SIG-M5 (cell line): Measurements from ENCODE around the gene ABCB7.
"Not testable (repeated sequence)": the region's sequence is repeated elsewhere in the genome, so short reads cannot be mapped to it uniquely, and the experiment has no call there.

Experiments
- DNase-seq: peaks from one replicate; lab custom pipeline; 2025; lab: John Stamatoyannopoulos, UW

Gene ABCB7

GRCh38 chrX:75096331-75096730 lies 59.8 kb downstream of the ABCB7 start:
- no peak for DNase-seq

GRCh38 chrX:75086731-75087195 lies 69.3 kb downstream of the ABCB7 start:
- DNase-seq, result no peak

- DNase-seq, result no peak
These were observed 71.3 kb downstream of the ABCB7 start for GRCh38 chrX:75084757-75085156.

GRCh38 chrX:75076429-75076828 lies 79.7 kb downstream of the ABCB7 start:
- no peak for DNase-seq

- DNase-seq, result no peak
These were observed 81.6 kb downstream of the ABCB7 start for GRCh38 chrX:75074475-75074874.

- DNase-seq, result no peak
These were observed 84.7 kb downstream of the ABCB7 start for GRCh38 chrX:75071334-75071733.

- no peak for DNase-seq
These were observed 88.2 kb downstream of the ABCB7 start for GRCh38 chrX:75067931-75068330.

- no peak for DNase-seq
These were observed 94.4 kb downstream of the ABCB7 start for GRCh38 chrX:75061701-75062100.

- no peak for DNase-seq
These were observed 105.0 kb downstream of the ABCB7 start for GRCh38 chrX:75051047-75051446.

- no peak for DNase-seq
These were observed 110.7 kb downstream of the ABCB7 start for GRCh38 chrX:75045369-75045768.

GRCh38 chrX:75044142-75044541 lies 111.9 kb downstream of the ABCB7 start:
- DNase-seq, result not testable (repeated sequence)

GRCh38 chrX:75038925-75039324 lies 117.2 kb downstream of the ABCB7 start:
- no peak for DNase-seq
